ENCODE measurements around the gene RABIF. TPM values are rescaled to one million over a fixed set of nuclear protein-coding genes. Genes with fewer than 3 reads are reported as not detected.
A peak's percentile ranks its signal among the peaks of the same experiment; 100 is the strongest.

The RABIF gene
- total RNA-seq, 1 donor from 2014 or later, result 6.1 TPM

DNA sequence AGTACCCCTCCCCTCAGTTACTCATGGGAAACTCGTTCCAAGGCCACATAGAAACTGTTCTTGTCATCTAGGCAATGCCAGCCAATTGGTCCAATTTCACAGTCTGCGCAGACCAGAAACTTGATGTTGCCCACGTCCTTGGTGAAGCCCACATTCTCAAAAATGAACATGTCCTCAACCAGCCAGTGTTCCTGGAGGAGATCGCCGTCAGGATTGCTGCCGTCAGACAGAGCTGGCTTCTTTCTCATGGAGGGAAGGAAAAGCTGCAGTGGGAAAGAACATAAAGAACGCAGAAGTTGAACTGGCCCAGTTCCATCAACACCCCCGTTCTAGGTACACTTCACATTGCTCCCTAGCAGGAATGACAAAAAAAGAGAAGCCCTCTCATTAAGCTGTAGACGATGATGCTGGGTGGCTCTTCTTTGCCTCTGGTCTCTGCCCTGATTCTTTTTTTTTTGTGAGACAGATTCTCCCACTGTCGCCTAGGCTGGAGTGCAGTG is 7.9 kb downstream of the RABIF start:
- no peak for DNase-seq (ENCODE audit: missing footprints)
- intact Hi-C loops (cut with DNase I), result no loop called here
- ATAC-seq, result no peak

GRCh38 chr1:202880062-202880461 is 8.9 kb downstream of the RABIF start:
- ATAC-seq (no peak), DNase-seq (ENCODE audit: missing footprints) (no peak)
- intact Hi-C loops (cut with DNase I), result no loop called here

DNA sequence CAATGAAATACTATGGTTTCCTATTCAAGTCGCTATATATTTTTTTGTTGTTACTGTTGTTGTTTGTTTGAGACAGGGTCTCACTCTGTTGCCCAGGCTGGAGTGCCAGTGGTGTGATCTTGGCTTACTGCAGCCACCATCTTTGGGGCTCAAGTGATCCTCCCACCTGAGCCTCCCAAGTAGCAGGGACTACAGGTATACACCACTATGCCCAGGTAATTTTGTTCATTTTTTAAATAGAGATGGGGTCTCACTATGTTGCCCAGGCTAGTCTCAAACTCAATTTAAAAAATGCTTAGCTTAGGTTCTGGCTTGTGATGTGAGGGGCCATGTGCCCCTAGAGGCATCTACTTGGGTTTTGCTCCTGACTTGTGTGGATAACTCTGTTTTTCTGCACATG is 9.8 kb downstream of the RABIF start:
- DNase-seq (ENCODE audit: missing footprints), result no peak

GRCh38 chr1:202873026-202873425 is 15.9 kb downstream of the RABIF start:
- ATAC-seq, result no peak
- intact Hi-C loops (cut with DNase I), result no loop called here
- no peak for DNase-seq (ENCODE audit: missing footprints)

More for the DNA sequence above, 9.8 kb downstream of the RABIF start:
- no peak for ATAC-seq
- intact Hi-C loops (cut with DNase I), result no loop called here

GRCh38 chr1:202871367-202871766 is 17.6 kb downstream of the RABIF start:
- DNase-seq (ENCODE audit: missing footprints), result no peak
- intact Hi-C loops (cut with DNase I), result no loop called here
- ATAC-seq, result no peak

GRCh38 chr1:202862679-202863560 is 26.0 kb downstream of the RABIF start:
- DNase-seq (ENCODE audit: missing footprints) (no peak), ATAC-seq (no peak)
- intact Hi-C loops (cut with DNase I), result no loop called here

- DNase-seq (ENCODE audit: missing footprints) (peak; percentile 98), ATAC-seq (peak; percentile 96)
- intact Hi-C loops (cut with DNase I), result no loop called here
Observed at GRCh38 chr1:202861420-202862132, 27.4 kb downstream of the RABIF start.

- intact Hi-C loops (cut with DNase I), result no loop called here
- ATAC-seq (peak; percentile 38), DNase-seq (ENCODE audit: missing footprints) (no peak)
Observed at GRCh38 chr1:202860744-202861419, 28.1 kb downstream of the RABIF start.

- peak; percentile 76 for DNase-seq (ENCODE audit: missing footprints)
- intact Hi-C loops (cut with DNase I), result no loop called here
- no peak for ATAC-seq
Observed at GRCh38 chr1:202858789-202859414, 30.0 kb downstream of the RABIF start.

DNA sequence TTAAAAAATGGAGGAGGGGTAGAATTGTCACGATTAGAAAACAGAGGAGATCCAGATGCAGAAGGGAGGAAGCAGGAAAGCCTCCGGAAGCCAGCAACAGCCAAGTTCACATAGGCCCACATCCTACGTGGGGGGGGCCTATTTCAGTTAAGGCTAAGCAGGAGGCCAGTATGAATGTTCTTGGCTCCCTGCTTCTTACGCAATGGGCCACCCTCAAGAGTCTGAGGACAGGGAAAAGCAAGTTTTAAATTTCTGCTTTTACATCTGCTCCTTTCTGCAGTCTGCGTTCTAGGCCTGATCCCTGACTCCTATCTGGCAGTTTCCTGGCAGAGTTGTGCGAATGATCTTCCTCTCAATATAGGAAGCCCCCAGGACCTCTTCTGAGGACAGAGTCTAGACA is 30.6 kb downstream of the RABIF start:
- DNase-seq (ENCODE audit: missing footprints) (no peak), ATAC-seq (peak; percentile 78)
- intact Hi-C loops (cut with DNase I), result no loop called here

- intact Hi-C loops (cut with DNase I), result no loop called here
- ATAC-seq (no peak), DNase-seq (ENCODE audit: missing footprints) (no peak)
Observed at GRCh38 chr1:202857136-202857610, 31.8 kb downstream of the RABIF start.

GRCh38 chr1:202856014-202856413 is 32.9 kb downstream of the RABIF start:
- intact Hi-C loops (cut with DNase I), result no loop called here
- DNase-seq (ENCODE audit: missing footprints), result no peak
- ATAC-seq, result no peak

GRCh38 chr1:202854787-202855186 is 34.2 kb downstream of the RABIF start:
- intact Hi-C loops (cut with DNase I), result no loop called here

GRCh38 chr1:202852163-202852904 is 36.6 kb downstream of the RABIF start:
- DNase-seq (ENCODE audit: missing footprints) (no peak), ATAC-seq (no peak)
- intact Hi-C loops (cut with DNase I), result no loop called here

More at GRCh38 chr1:202854787-202855186, 34.2 kb downstream of the RABIF start:
- no peak for DNase-seq (ENCODE audit: missing footprints)
- ATAC-seq, result no peak

DNA sequence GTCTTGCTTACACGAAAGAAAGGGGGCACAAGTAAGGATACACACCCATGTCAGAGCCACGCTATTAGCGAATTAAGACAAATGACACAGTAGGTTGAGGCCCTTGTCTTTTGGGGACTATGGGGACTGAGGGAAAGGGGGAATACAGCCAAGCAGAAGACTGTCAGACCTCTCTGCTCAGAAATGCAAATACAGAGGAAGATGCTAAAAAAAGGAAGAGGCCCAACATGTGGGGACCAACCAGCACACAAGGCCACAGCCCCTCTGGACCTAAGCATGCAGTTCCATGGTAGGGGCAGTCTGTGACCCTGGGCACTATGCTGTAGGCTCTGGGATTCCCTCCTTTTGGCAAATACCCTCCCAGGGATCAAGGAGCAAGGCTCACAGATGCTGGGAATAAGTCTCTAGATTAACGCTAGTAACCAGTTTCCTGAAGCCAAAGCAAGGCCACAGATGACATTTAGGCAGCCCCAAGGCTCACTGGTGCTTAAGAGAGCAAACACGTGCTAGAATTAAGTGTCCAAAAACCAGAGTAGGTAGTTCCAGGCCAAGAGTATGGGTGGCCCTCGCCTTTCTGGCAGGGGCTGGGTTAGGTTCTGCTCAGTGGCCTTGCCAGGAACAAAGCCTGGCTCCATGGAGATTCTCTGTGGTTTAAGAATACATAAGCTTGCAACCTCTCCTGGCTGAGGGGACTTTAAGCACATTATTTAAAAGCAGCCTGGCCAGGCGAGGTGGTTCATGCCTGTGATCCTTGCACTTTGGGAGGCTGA is 38.2 kb downstream of the RABIF start:
- ATAC-seq, result peak; percentile 38
- no peak for DNase-seq (ENCODE audit: missing footprints)

GRCh38 chr1:202848191-202848542 is 40.8 kb downstream of the RABIF start:
- intact Hi-C loops (cut with DNase I), result no loop called here
- no peak for ATAC-seq

More for the DNA sequence above, 38.2 kb downstream of the RABIF start:
- intact Hi-C loops (cut with DNase I), result no loop called here

GRCh38 chr1:202844935-202845334 is 44.0 kb downstream of the RABIF start:
- intact Hi-C loops (cut with DNase I), result no loop called here
- ATAC-seq (no peak), DNase-seq (ENCODE audit: missing footprints) (no peak)

More at GRCh38 chr1:202848191-202848542, 40.8 kb downstream of the RABIF start:
- DNase-seq (ENCODE audit: missing footprints), result no peak
